ENCODE measurements around the gene PADI6. TPM values are rescaled to one million over a fixed set of nuclear protein-coding genes. Genes with fewer than 3 reads are reported as not detected.

PADI6 gene
- total and polyA plus RNA-seq, 9 of the 15 experiments (the other 6 are each of a cell fraction or from before 2014, with no cell fraction given), result not detected

DNA sequence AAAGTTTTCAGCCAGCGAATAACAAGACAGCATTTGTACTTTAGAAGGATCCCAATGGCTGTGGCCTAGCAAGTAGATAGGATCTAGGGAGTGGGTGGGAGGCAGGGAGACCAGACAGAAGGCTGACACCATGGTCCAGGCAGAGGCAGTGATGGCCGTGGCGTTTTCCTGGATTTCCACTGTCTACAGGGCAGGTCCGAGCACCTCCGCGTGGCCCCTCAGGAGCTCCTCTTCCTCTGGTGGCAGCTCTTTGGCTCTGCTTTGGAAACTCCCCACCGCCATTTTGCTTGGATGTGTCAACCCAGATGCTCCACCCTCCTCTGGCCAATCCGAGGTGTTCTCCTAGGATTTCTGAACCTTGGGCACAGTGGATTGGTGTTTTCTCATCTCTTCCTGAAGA, 38.9 kb upstream of the PADI6 start:
- Histone ChIP-seq H3K9me1 (ENCODE audit: control insufficient read depth, insufficient read depth, low read length) (no peaks in the 10 kb centered on the region), H3K4me2 (ENCODE audit: insufficient read depth, low read length) (no peak overlapping the region), H2AFZ (ENCODE audit: low read depth, low read length) (no peak overlapping the region), H3K4me3 (no peak overlapping the region), H3K9me3 (replicated peaks; ENCODE audit: control insufficient read depth, insufficient read depth, low read depth, low read length) (no peaks in the 10 kb centered on the region; the same call in 1 of the 2 replicates), H4K20me1 (replicated peaks; ENCODE audit: control insufficient read depth, insufficient read depth, low read length) (0 out of 2 replicates have a peak, but pooled peaks cover 3% of the 10 kb centered on the region), H3K27ac (ENCODE audit: extremely low read depth, low read depth, low read length) (no peak overlapping the region), H3K27me3 (ENCODE audit: control insufficient read depth in 2 of 2, insufficient read depth in 2 of 2, low read length in 2 of 2) (peaks cover 16 to 39% of the 10 kb centered on the region in 2 experiments), H3K36me3 (ENCODE audit: control insufficient read depth, insufficient read depth, low read length) (no peaks in the 10 kb centered on the region), H3K79me2 (ENCODE audit: control insufficient read depth, insufficient read depth, low read length) (no peaks in the 10 kb centered on the region), H3K9ac (ENCODE audit: insufficient read depth in 1 of 2, low read depth in 2 of 2, low read length in 2 of 2) (no peak overlapping the region), H3K4me1 (replicated peaks in 1 of 2; ENCODE audit: control insufficient read depth in 2 of 2, insufficient read depth in 2 of 2, low read length in 2 of 2) (no peaks in the 10 kb centered on the region; a peak in 1 of 5 replicates)
- peak; percentile 46 for TF ChIP-seq EGR1 (conservative IDR thresholded peaks at IDR 0.05)
- no peak for TF ChIP-seq SMAD2 (IDR thresholded peaks at IDR 0.05; ENCODE audit: low read depth, low read length)
- TF ChIP-seq TCF3 (CRISPR knock-in tag; IDR thresholded peaks at IDR 0.05), result no peak
- no peak for TF ChIP-seq HLTF (IDR thresholded peaks at IDR 0.05)
- no peak for TF ChIP-seq NCOA2 (IDR thresholded peaks at IDR 0.05; ENCODE audit: partially characterized antibody in 2 of 2)
- peak in 1 of 3 experiments; percentile 42 for TF ChIP-seq YY1 (IDR thresholded peaks at IDR 0.05; ENCODE audit: borderline replicate concordance in 1 of 3, control insufficient read depth in 1 of 3, extremely low read depth in 1 of 3, insufficient read depth in 3 of 3, insufficient read length in 1 of 3, insufficient replicate concordance in 2 of 3, low read depth in 1 of 3, low read length in 2 of 3)
- TF ChIP-seq, protein P1, sequence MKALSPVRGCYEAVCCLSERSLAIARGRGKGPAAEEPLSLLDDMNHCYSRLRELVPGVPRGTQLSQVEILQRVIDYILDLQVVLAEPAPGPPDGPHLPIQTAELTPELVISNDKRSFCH (CRISPR knock-in tag; IDR thresholded peaks at IDR 0.05), result no peak
- TF ChIP-seq, protein P1 (tag; IDR thresholded peaks at IDR 0.05), result no peak
- no peak for TF ChIP-seq ZNF12 (CRISPR knock-in tag; IDR thresholded peaks at IDR 0.05)
- no peak for TF ChIP-seq HDGF (IDR thresholded peaks at IDR 0.05)
- TF ChIP-seq KHSRP (IDR thresholded peaks at IDR 0.05), result no peak
- TF ChIP-seq SMAD3 (CRISPR knock-in tag; conservative IDR thresholded peaks at IDR 0.05), result no peak
- no peak for TF ChIP-seq PHF20 (IDR thresholded peaks at IDR 0.05; ENCODE audit: partially characterized antibody)
- ChIA-PET POLR2A (interaction anchor here (0.7 kb wide), 1 partner anchor 287 kb away, joined by 3 read pairs; no protein-coding TSS in a partner anchor), CTCF (ENCODE audit: low intra/inter-chr PET ratio) (no interaction called here)
- FAIRE-seq, result no peak
- peak in 1 of 4 experiments; percentile 3 for DNase-seq (ENCODE audit: extremely low read depth in 1 of 4, low spot score in 3 of 4)
- no TSS peak for BruUV-seq (replicated peaks)
- under 1% methylated on average over 8 of the region's 8 CpGs for WGBS (ENCODE audit: insufficient coverage, low coverage, missing lambda C conversion rate)
- no peak for ATAC-seq
- intact Hi-C loops (cut with micrococcal nuclease) (loop anchor here (10.0 kb wide), 2 partner anchors 152 to 278 kb away; partner anchors contain the start of gene SDHB), in situ Hi-C loops (cut with MboI) (loop anchor here (5.0 kb wide), 1 partner anchor 206 kb away; no protein-coding TSS in a partner anchor)
